GM19025 (cell line): ENCODE measurements around the gene OR13J1.
"Not testable (repeated sequence)": the region's sequence is repeated elsewhere in the genome, so short reads cannot be mapped to it uniquely, and the experiment has no call there.

Experiments
- ATAC-seq: cut with Tn5 transposase; IDR thresholded peaks from one replicate; pipeline ENCODE4 v1.9.1; 2021; ENCODE audit warnings: mild to moderate bottlenecking, low read depth, moderate library complexity; ENCODE audit not compliant: unreplicated experiment

The OR13J1 gene

DNA sequence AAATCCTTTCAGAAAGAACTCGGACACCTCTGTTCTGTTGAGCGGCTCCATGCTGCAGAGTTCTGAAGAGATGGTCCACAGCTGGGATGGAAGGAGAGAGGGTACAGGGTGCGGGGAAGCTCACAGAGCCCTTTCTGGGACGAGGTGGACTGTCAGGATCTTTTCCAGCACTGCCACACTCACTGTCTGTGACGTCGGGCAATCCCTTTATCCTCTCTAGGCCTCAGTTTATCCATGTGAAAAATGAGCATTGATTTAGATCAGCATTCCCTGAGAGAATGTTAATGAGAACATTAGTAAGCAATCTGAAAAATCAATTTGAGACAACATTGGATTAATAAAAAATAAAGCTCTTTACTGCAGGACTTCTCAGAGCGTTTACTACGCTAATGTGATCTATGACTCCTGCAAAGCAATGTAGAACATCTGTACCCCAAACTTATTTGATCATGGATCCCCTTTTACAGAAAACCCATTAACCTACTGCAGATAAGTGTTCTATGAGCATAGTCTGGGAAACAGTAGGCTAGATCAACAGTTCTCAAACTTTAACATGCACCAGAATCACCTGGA lies at the start of gene OR13J1:
OR13J1 (minus strand) TSS at position 51 of the 573 bp plus-strand sequence; CDS start at position 51, 0 bp downstream.
- ATAC-seq = no peak

- ATAC-seq = no peak
These were observed 49.2 kb upstream of the OR13J1 start for GRCh38 chr9:35919212-35920008.

DNA sequence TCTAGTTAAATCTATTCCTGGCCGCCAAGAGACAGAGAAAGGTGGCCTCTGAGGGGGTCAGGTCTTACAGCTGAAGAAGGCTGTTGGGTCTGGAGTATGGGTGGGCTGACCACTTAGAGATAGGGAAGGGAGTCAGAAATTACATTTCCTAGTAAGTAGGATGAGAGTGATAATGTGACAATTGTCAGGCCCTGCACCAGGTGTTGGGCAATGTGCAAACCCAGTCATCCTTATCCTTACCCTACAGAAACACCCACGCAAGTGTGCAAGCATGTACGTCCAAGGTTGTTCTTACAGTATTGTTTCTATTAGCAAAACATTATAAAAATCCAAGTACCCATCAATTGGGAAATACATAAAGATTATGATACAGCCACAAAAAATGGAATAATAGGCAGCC lies 48.6 kb upstream of the OR13J1 start:
- ATAC-seq = no peak

DNA sequence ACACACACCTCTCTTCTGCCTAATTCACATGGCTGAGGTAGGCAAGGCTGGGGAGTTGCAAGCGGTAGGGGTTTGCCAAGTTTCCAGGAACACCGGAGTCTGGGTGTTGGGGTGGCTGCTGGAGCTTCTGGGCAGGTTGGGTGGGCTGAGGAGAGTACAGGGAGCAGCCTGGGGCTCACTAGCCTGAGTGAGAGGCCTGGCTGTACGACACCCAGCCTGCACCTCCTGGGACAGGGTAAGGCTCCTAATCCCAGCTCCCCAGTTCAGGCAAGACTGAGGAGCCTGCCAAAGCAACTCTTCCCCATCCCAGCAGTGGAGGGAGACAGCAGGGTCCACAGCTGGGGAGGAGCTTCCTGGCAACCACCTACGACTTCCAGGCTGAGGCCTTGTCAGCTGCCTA lies 47.1 kb upstream of the OR13J1 start:
- ATAC-seq = no peak

DNA sequence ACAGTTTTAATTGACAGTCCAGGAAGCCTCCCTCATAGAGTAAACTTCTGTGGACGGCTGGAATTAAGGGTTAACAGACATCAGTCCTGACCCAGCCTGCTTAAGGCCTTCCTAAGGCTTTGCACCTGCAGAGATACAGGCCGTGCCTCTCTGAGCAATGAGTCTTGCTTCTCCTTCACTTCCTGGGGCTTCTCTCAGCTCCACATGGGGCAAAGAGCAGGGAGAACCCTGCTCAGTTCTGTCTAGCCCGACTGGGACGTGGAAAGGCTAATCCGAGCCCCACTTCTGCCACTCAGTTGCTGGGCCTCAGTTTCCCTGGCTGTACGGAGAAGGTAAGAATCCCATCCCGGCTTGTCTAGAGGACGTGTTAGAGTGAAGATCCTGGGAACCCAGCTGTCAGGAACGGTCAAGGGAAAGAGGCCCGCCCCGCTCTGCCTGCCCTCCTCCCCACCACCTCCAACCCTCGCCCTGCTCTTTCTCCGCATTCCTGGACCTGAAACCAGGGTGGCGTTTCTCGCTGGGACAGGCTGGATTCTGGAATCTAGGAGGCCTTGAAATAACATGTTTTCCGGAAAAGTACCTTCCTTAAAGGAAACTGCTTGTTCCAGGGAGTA lies 45.6 kb upstream of the OR13J1 start:
- ATAC-seq = no peak

DNA sequence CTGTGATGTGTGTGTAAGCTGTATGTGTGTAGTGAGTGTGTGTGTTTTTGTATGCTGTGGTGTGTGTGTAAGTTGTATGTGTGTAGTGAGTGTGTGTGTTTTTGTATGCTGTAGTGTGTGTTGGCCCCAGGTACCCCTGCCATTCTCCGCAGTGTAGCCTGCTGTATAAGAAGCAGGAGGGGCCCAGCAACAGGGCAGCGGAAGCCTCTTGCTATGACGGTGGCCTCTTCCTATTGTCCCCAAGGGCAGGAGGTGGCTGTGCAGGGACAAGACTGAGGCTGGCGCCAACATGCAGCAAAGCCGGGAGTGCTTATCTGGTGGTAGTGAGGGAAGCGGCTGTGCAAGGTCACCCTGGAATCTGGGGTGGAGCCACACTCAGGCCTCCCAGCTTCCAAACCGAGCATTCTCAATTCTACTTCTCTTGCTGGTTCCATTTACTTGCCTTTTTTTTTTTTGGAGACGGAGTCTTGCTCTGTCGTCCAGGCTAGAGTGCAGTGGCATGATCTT lies 44.2 kb upstream of the OR13J1 start:
- ATAC-seq = no peak

DNA sequence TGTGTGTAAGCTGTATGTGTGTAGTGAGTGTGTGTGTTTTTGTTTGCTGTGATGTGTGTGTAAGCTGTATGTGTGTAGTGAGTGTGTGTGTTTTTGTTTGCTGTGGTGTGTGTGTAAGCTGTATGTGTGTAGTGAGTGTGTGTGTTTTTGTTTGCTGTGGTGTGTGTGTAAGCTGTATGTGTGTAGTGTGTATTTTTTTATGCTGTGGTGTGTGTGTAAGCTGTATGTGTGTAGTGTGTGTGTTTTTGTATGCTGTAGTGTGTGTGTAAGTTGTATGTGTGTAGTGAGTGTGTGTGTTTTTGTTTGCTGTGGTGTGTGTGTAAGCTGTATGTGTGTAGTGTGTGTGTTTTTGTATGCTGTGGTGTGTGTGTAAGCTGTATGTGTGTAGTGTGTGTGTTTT lies 43.2 kb upstream of the OR13J1 start:
- ATAC-seq = not testable (repeated sequence)

- ATAC-seq = no peak
These were observed 42.7 kb upstream of the OR13J1 start for GRCh38 chr9:35912791-35913400.

- no peak for ATAC-seq
These were observed 41.5 kb upstream of the OR13J1 start for GRCh38 chr9:35911690-35912089.

GRCh38 chr9:35910613-35911359 lies 40.6 kb upstream of the OR13J1 start:
- no peak for ATAC-seq

- no peak for ATAC-seq
These were observed 39.7 kb upstream of the OR13J1 start for GRCh38 chr9:35909687-35910612.

DNA sequence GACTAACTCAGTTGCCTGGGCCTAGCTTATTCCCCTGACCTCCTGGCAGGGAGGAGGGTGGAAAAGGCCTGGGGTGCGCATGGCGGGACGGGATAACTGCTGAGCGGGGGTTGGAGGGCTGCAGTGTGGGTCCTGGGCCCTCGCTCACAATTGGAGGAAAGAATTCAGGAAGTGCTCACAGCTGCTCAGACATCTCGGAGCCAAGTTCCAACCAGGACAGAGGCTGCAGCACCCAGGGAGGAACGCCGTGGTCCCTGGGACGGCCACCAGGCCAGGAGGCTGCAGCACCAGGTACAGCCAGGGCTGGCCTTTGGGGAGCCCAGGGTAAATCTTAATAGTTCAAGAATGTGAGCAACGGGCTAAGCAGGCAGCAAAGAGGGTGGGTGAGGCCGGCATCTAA lies 39.1 kb upstream of the OR13J1 start, which contains the start of gene SPAAR:
SPAAR (plus strand) TSS at position 217 of the 400 bp plus-strand sequence. CDS start 974 bp downstream, outside the sequence.
- no peak for ATAC-seq

- no peak for ATAC-seq
These were observed 38.4 kb upstream of the OR13J1 start for GRCh38 chr9:35908504-35909125.

GRCh38 chr9:35907711-35908503 lies 37.7 kb upstream of the OR13J1 start:
- no peak for ATAC-seq

GRCh38 chr9:35906923-35907699 lies 36.9 kb upstream of the OR13J1 start:
- no peak for ATAC-seq

- ATAC-seq = no peak
These were observed 35.9 kb upstream of the OR13J1 start, which contains the start of gene HRCT1 for GRCh38 chr9:35905912-35906679. Gene HRCT1 (plus strand): TSS chr9:35906202. CDS start chr9:35906288, 86 bp downstream.
